Testis (tissue), 3 donors: ENCODE measurements around the gene OR51B2. TPM values are rescaled to one million over a fixed set of nuclear protein-coding genes. Genes with fewer than 3 reads are reported as not detected.
"Not testable (repeated sequence)": the region's sequence is repeated elsewhere in the genome, so short reads cannot be mapped to it uniquely, and the experiment has no call there.

ENCODE experiments used
- DNase-seq: peaks from one replicate; pipeline ENCODE4 v3.0.0-alpha.2; 2019
- H3K27ac ChIP-seq, 2 donors: fragments of 200-600 bp; sonication (generic); one replicate each; pipeline ENCODE4 v1.5.1; 2019
- H3K27me3 ChIP-seq: fragments of 200-600 bp; sonication (generic); one replicate; pipeline ENCODE4 v1.5.1; 2019
- H3K36me3 ChIP-seq: fragments of 200-600 bp; sonication (generic); one replicate; pipeline ENCODE4 v1.5.1; 2017; ENCODE audit warnings: low read depth; ENCODE audit errors: missing control alignments
- H3K4me1 ChIP-seq: fragments of 200-600 bp; sonication (generic); one replicate; pipeline ENCODE4 v1.5.1; 2019
- H3K4me3 ChIP-seq, 2 donors: fragments of 200-600 bp; sonication (generic); one replicate each; pipeline ENCODE4 v1.5.1; 2017 to 2019
- H3K9me3 ChIP-seq: fragments of 200-600 bp; sonication (generic); one replicate; pipeline ENCODE4 v1.5.1; 2017
- CTCF ChIP-seq, 3 experiments: fragments of 450-650 bp in 2 of 3; fragments of 200-600 bp in 1 of 3; sonication (generic) in 1 of 3; IDR thresholded peaks; one replicate each; pipeline ENCODE4 v1.5.1; 2016 to 2019; ENCODE audit warnings: antibody characterized with exemption in 3 of 3, mild to moderate bottlenecking in 2 of 3, moderate library complexity in 1 of 3
- POLR2A ChIP-seq: fragments of 450-650 bp; IDR thresholded peaks from one replicate; pipeline ENCODE4 v1.6.1; 2017; ENCODE audit warnings: antibody characterized with exemption, mild to moderate bottlenecking, moderate library complexity
- WGBS, 2 donors: methylation state at CpG; one replicate each; pipeline ENCODE4 v1.1.5; 2018; 5-methylcytosine and 5-hydroxymethylcytosine counted together
- intact Hi-C: fragments of 100-400 bp; cut with DNase I; formaldehyde crosslinking; loops from one replicate; pipeline ENCODE4 v1.15.1; 2023; ENCODE audit warnings: low total_unique reads
- polyA plus RNA-seq: library from polyadenylated mRNA; stranded (reverse); fragments of 350-450 nt; fragmentation: Illumina TruSeq; extraction: RNeasy Lipid Tissue Mini Kit (QIAGEN cat#74804); gene quantifications from one replicate; pipeline ENCODE4 v1.2.3, GENCODE V29; 2014; ENCODE audit warnings: low read depth, low replicate concordance; ENCODE audit not compliant: insufficient read depth
- total RNA-seq, 2 donors: library from RNA; depleted of rRNA; stranded (reverse); fragments of >200 nt; gene quantifications; one replicate each; pipeline ENCODE4 v1.2.3, GENCODE V29; 2016

OR51B2 gene
- total and polyA plus RNA-seq, 3 donors from 2014 or later: 0.74 TPM; not detected in 2

- Histone ChIP-seq H3K9me3 (no peaks in the 10 kb centered on the region), H3K4me3 (no peak overlapping the region), H3K27ac (no peak overlapping the region), H3K27me3 (no peaks in the 10 kb centered on the region), H3K36me3 (no peaks in the 10 kb centered on the region), H3K4me1 (no peaks in the 10 kb centered on the region)
- no peak for DNase-seq
- TF ChIP-seq CTCF (IDR thresholded peaks at IDR 0.05) (no peak), POLR2A (no peak)
- intact Hi-C loops: no loop called here
- 73 to 74% methylated on average over 3 of the region's 3 CpGs for WGBS, 2 donors
Observed at GRCh38 chr11:5345831-5346230, 21.7 kb upstream of the OR51B2 start.

GRCh38 chr11:5343474-5344335 is 19.6 kb upstream of the OR51B2 start, which contains the start of gene OR51B5:
OR51B5 (minus strand) TSS chr11:5343524; CDS start chr11:5343524, 0 bp downstream.
- Histone ChIP-seq H3K4me1 (no peaks in the 10 kb centered on the region), H3K9me3 (no peaks in the 10 kb centered on the region), H3K27me3 (no peaks in the 10 kb centered on the region), H3K36me3 (no peaks in the 10 kb centered on the region), H3K4me3 (no peak within 1 kb of the TSS), H3K27ac (no peak within 1 kb of the TSS)
- 80 to 90% methylated on average over 6 of the region's 6 CpGs for WGBS, 2 donors
- DNase-seq: no peak
- intact Hi-C loops: no loop called here
- no peak for TF ChIP-seq POLR2A
- no peak for TF ChIP-seq CTCF (IDR thresholded peaks at IDR 0.05)

- H3K27me3 ChIP-seq: no peaks in the 10 kb centered on the region
- H3K4me1 ChIP-seq: no peaks in the 10 kb centered on the region
- H3K27ac ChIP-seq: no peak overlapping the region
- no peak overlapping the region for H3K4me3 ChIP-seq
- no peaks in the 10 kb centered on the region for H3K9me3 ChIP-seq
- TF ChIP-seq POLR2A (no peak), CTCF (IDR thresholded peaks at IDR 0.05) (no peak)
- intact Hi-C loops: no loop called here
- no peaks in the 10 kb centered on the region for H3K36me3 ChIP-seq
- DNase-seq: no peak
- WGBS, 2 donors: 88 to 93% methylated on average over 1 of the region's 1 CpG
Observed at GRCh38 chr11:5339771-5340322, 15.8 kb upstream of the OR51B2 start.

GRCh38 chr11:5337253-5337652 is 13.2 kb upstream of the OR51B2 start:
- WGBS, 2 donors: 91 to 96% methylated on average over 1 of the region's 1 CpG
- H3K36me3 ChIP-seq, H3K4me3 ChIP-seq, DNase-seq, H3K9me3 ChIP-seq, H3K27ac ChIP-seq, H3K4me1 ChIP-seq, H3K27me3 ChIP-seq, intact Hi-C loops: not testable (repeated sequence)

GRCh38 chr11:5336331-5336730 is 12.2 kb upstream of the OR51B2 start:
- Histone ChIP-seq H3K27ac (no peak overlapping the region), H3K36me3 (no peaks in the 10 kb centered on the region), H3K27me3 (no peaks in the 10 kb centered on the region), H3K4me1 (no peaks in the 10 kb centered on the region), H3K4me3 (no peak overlapping the region), H3K9me3 (no peaks in the 10 kb centered on the region)
- TF ChIP-seq CTCF (IDR thresholded peaks at IDR 0.05) (no peak), POLR2A (no peak)
- intact Hi-C loops: no loop called here
- no peak for DNase-seq
